Measurements from ENCODE around the gene NBPF26.
"Not testable (repeated sequence)": the region's sequence is repeated elsewhere in the genome, so short reads cannot be mapped to it uniquely, and the experiment has no call there.

DNA sequence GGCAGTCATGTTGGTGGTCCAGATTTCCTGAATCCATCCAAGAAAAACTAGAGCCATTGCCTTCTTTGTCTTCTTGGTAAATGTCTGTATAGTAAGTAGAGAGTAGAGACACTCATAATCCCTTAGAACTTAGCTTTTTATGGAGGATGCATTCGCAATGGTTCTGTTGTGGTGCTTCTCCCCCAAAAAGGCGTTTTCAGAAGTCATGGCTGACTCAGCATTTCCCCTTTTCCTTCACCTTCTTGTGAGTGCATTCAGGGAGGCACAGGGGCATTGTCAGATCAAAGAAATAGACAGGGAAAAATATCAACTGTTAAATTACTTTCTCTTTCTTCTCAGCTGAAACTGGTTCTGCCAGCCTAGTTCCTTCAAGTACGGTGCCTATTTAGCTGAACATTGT is 45.3 kb downstream of the NBPF26 start:
- TF ChIP-seq, protein P1, sequence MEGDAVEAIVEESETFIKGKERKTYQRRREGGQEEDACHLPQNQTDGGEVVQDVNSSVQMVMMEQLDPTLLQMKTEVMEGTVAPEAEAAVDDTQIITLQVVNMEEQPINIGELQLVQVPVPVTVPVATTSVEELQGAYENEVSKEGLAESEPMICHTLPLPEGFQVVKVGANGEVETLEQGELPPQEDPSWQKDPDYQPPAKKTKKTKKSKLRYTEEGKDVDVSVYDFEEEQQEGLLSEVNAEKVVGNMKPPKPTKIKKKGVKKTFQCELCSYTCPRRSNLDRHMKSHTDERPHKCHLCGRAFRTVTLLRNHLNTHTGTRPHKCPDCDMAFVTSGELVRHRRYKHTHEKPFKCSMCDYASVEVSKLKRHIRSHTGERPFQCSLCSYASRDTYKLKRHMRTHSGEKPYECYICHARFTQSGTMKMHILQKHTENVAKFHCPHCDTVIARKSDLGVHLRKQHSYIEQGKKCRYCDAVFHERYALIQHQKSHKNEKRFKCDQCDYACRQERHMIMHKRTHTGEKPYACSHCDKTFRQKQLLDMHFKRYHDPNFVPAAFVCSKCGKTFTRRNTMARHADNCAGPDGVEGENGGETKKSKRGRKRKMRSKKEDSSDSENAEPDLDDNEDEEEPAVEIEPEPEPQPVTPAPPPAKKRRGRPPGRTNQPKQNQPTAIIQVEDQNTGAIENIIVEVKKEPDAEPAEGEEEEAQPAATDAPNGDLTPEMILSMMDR (IDR thresholded peaks at IDR 0.05), result not testable (repeated sequence)
- TF ChIP-seq POLR2AphosphoS5, POLR2A (IDR thresholded peaks at IDR 0.05): not testable (repeated sequence)
